Brain pericyte (primary cell): ENCODE results near the gene ZBTB40.

Experiments
- DNase-seq: peaks from one replicate; pipeline ENCODE4 v3.0.0-alpha.2; 2012; ENCODE audit warnings: low read depth, low spot score

ZBTB40 gene

DNA sequence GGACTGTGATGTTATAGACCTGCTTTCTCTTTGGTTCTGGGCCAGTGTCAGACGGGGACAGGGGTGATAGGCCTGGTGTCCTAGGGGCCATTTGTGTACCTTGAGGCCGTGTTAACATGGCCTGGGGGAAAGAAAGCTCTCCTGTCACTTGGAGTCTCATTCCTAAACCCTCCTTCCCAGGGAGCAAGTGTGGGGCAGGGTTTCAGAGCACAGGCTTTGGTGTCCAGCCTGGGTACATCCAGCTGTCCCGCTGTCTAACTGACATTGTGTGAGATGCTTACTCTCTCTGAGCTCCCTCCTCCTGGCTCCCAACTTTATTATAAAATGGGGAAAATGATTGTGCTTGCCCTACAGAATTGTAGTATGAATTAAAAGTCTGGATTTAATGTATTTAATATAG is 79.1 kb downstream of the ZBTB40 start:
- no peak for DNase-seq

DNA sequence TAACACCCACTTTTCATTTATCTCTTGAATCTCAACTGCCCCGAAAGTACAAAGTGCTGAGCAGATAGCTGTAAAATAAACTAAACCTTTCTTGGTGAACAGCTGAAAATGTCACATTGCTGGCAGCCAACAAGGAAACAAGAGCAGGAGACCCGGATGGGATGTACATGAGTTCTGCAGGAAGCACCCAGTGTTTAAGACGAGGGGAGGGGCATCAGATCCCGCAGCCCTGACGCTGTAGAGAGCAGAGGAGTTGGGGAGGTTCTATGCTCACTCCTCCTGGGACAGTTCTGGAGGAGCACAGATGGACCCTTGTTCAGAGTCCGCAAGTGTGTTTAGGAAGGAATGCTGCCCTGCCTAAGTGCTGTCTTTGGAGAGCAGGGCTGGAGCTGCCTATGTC is 79.6 kb downstream of the ZBTB40 start:
- DNase-seq = no peak

GRCh38 chr1:22533244-22533895 is 81.7 kb downstream of the ZBTB40 start:
- no peak for DNase-seq

- DNase-seq = no peak
Measured at GRCh38 chr1:22534951-22535350, 83.3 kb downstream of the ZBTB40 start.

DNA sequence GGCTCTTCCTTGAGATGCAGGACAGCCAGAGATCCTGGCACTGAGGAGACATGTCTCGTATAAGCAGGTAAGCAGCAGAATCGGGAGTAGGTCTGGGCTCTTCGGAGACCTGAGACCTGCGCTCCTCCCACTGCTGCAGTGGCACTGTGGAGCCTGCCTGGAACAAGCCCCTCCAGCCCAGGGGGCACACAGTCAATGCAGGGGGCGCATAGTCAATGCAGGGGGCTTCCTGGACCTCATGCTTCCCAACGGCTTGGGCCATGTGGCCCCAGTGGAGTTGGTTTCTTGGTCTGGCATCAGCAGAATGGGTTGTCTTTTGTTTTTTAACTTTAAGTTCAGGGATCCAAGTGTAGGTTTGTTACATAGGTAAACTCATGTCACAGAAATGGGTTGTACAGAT is 83.7 kb downstream of the ZBTB40 start:
- no peak for DNase-seq

DNA sequence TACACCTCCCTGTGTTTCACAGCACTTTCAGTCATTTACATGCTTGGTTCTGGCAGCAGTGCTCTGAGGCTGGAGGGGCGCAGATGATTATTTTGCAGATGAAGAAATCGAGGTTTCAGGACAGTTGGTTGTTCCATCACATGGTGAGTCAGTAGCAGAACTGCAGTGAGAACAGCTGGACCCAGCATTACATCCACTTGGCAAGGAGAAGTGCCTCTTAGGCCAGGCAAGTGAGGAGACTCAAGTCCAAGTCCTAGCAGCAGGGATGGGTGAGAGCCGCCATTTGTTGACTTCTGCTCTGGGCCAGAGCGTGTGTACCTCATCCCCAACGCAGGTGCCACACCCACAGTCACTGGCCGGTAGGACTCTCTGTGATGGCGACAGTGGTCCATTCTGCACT is 84.9 kb downstream of the ZBTB40 start:
- no peak for DNase-seq

GRCh38 chr1:22537441-22538139 is 85.9 kb downstream of the ZBTB40 start:
- no peak for DNase-seq

GRCh38 chr1:22539510-22540118 is 88.0 kb downstream of the ZBTB40 start:
- no peak for DNase-seq

GRCh38 chr1:22540337-22540736 is 88.7 kb downstream of the ZBTB40 start:
- DNase-seq = no peak

- DNase-seq = no peak
Measured at GRCh38 chr1:22542886-22543285, 91.2 kb downstream of the ZBTB40 start.

GRCh38 chr1:22543679-22544078 is 92.0 kb downstream of the ZBTB40 start:
- no peak for DNase-seq

GRCh38 chr1:22544606-22545005 is 93.0 kb downstream of the ZBTB40 start:
- DNase-seq = no peak

GRCh38 chr1:22545141-22545540 is 93.5 kb downstream of the ZBTB40 start:
- DNase-seq = no peak

GRCh38 chr1:22547186-22547817 is 95.7 kb downstream of the ZBTB40 start:
- no peak for DNase-seq

DNA sequence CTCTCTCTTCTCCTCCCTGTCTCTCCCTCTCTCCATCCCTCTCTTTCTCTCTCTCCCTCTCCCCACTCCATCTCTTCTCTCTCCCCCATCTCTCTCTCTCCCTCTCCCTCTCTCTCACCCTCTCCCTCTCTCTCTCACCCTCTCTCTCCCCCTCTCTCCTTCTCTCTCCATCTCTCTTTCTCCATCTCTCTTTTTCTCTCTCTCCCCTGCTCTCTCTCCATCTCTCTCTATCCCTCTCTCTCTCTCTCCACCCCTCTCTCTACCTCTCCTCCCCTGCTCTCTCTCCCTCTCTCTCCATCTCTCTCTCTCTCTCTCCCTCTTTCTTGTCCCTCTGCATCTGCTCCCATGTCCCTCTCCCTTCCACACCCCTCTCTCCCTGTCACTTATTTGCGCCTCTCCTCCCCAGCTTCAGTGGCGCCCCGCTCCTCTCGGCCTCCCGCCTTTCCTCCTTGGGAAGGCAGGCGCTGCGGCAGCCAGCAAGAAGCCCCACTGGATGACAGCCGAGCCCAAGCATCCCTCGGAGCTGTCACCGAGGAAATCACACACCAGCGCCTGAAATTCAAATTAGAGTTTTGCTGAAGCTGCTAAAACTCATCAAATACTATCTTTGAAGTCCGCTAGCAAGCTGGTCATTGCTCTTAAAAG is 96.3 kb downstream of the ZBTB40 start:
- DNase-seq = no peak

GRCh38 chr1:22550021-22550420 is 98.4 kb downstream of the ZBTB40 start:
- DNase-seq = no peak

DNA sequence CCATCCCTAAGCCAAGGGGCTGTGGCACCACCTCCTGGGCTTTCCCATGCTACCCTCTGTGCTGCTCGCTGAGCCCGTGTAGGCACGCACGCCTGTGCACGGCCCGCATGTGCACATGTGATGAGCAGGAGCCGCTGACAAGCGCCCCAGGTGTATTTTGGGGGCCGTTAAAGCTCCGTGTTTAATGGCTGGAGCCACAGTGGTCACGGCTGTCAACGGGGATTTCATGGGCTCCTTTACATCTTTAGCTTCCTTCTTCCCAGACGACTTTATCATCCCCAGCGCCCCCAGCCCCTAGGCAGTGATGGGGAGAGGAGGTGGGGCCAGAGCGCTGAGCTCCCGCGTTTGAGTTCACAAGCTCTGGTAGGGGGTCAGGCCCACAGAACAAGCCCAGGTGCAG is 99.9 kb downstream of the ZBTB40 start:
- DNase-seq = no peak

DNA sequence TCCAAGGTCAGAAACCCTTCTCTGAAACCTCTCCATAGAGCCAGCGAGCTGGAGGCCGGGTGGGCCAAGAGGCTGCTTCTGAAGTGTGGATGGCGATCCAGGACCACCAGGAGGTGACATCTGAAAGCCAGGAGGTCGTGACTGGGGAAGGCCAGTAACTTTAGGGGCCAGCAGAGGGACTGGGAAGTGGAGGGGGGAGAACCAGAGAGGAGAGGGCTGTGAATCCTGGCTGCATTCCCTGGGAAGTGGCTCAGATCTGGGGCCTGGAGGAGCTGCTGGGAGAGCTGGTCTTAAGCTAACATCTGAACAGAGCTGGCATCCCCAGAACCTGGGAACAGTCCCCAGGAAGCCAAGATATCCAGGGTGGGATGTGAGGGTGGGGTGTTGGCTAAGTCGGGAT is 100.4 kb downstream of the ZBTB40 start:
- no peak for DNase-seq

- no peak for DNase-seq
Measured at GRCh38 chr1:22553104-22553880, 101.6 kb downstream of the ZBTB40 start.

GRCh38 chr1:22553991-22554522 is 102.4 kb downstream of the ZBTB40 start:
- no peak for DNase-seq

GRCh38 chr1:22555371-22555656 is 103.7 kb downstream of the ZBTB40 start:
- DNase-seq = no peak
